Smooth muscle cell (in vitro differentiated cells): Measurements from ENCODE around the gene DMRTB1. TPM values are rescaled to one million over a fixed set of nuclear protein-coding genes. Genes with fewer than 3 reads are reported as not detected.

ENCODE experiments used
- DNase-seq: peaks from one replicate; lab custom pipeline; 2025; ENCODE audit not compliant: unreplicated experiment; lab: John Stamatoyannopoulos, UW
- H2AFZ ChIP-seq: fragments of 200-600 bp; sonication (generic); 2 replicates; pipeline ENCODE4 v1.6.0; 2016; ENCODE audit warnings: antibody characterized with exemption, low read depth, mild to moderate bottlenecking
- H3F3A ChIP-seq: fragments of 200-600 bp; sonication (generic); 2 replicates; pipeline ENCODE4 v1.6.0; 2017; ENCODE audit warnings: antibody characterized with exemption, low read depth
- H3K27ac ChIP-seq: fragments of 200-600 bp; sonication (generic); 2 replicates; pipeline ENCODE4 v1.5.1; 2016; ENCODE audit warnings: low read depth, mild to moderate bottlenecking
- H3K27me3 ChIP-seq: fragments of 200-600 bp; sonication (generic); 2 replicates; pipeline ENCODE4 v1.6.1; 2016; ENCODE audit warnings: low read depth, mild to moderate bottlenecking
- H3K36me3 ChIP-seq: fragments of 200-600 bp; sonication (generic); 2 replicates; pipeline ENCODE4 v1.5.1; 2016; ENCODE audit warnings: low read depth
- H3K4me1 ChIP-seq: fragments of 200-600 bp; sonication (generic); 2 replicates; pipeline ENCODE4 v1.5.1; 2016; ENCODE audit warnings: low read depth
- H3K4me2 ChIP-seq: fragments of 200-600 bp; sonication (generic); 2 replicates; pipeline ENCODE4 v1.6.0; 2016; ENCODE audit warnings: mild to moderate bottlenecking
- H3K4me3 ChIP-seq: fragments of 200-600 bp; sonication (generic); 2 replicates; pipeline ENCODE4 v1.5.1; 2016; ENCODE audit warnings: mild to moderate bottlenecking
- H3K79me2 ChIP-seq: fragments of 200-600 bp; sonication (generic); 2 replicates; pipeline ENCODE4 v1.6.0; 2016; ENCODE audit warnings: low read depth, mild to moderate bottlenecking
- H3K9ac ChIP-seq: fragments of 200-600 bp; sonication (generic); 2 replicates; pipeline ENCODE4 v1.6.0; 2016; ENCODE audit warnings: low read depth
- H3K9me3 ChIP-seq: fragments of 200-600 bp; sonication (generic); replicated peaks from 2 replicates; pipeline ENCODE4 v1.5.1; 2016; ENCODE audit warnings: low read depth
- H4K20me1 ChIP-seq: fragments of 200-600 bp; sonication (generic); 2 replicates; pipeline ENCODE4 v1.6.0; 2016; ENCODE audit warnings: low read depth
- CTCF ChIP-seq: fragments of 200-600 bp; sonication (generic); IDR thresholded peaks from 2 replicates; pipeline ENCODE4 v1.5.1; 2017; ENCODE audit warnings: borderline replicate concordance, mild to moderate bottlenecking, antibody characterized with exemption; ENCODE audit not compliant: insufficient read depth, poor library complexity, severe bottlenecking
- WGBS: methylation state at CpG from one replicate; pipeline ENCODE4 v1.1.7; 2016; ENCODE audit warnings: low lambda C conversion rate; 5-methylcytosine and 5-hydroxymethylcytosine counted together
- polyA plus RNA-seq: library from polyadenylated mRNA; unstranded; fragments of >200 nt; fragmentation: Nextera tagmentation; extraction: Ambion mirVana; gene quantifications from 2 replicates; pipeline ENCODE4 v1.2.1, GENCODE V29; 2016
- total RNA-seq: library from RNA; depleted of rRNA; stranded (reverse); fragments of >200 nt; gene quantifications from 2 replicates; pipeline ENCODE4 v1.2.3, GENCODE V29; 2014

Gene DMRTB1
- total and polyA plus RNA-seq, 2 experiments from 2014 or later, result not detected

- Histone ChIP-seq H3K4me2 (peak overlapping the region; percentile 59), H3K4me1 (peaks cover 20% of the 10 kb centered on the region), H3K9me3 (no peaks in the 10 kb centered on the region), H3K36me3 (no peaks in the 10 kb centered on the region), H3K27ac (no peak overlapping the region), H3K27me3 (no peaks in the 10 kb centered on the region), H2AFZ (no peak overlapping the region), H3K9ac (no peak overlapping the region), H3F3A (no peaks in the 10 kb centered on the region), H3K79me2 (no peaks in the 10 kb centered on the region), H4K20me1 (no peaks in the 10 kb centered on the region), H3K4me3 (no peak overlapping the region)
- WGBS, result 87% methylated on average over 20 of the region's 20 CpGs
- no peak for TF ChIP-seq CTCF
- no peak for DNase-seq
These were observed 40.3 kb downstream of the DMRTB1 start for GRCh38 chr1:53499257-53500203.

GRCh38 chr1:53500204-53501064 is 41.2 kb downstream of the DMRTB1 start:
- WGBS, result 48% methylated on average over 32 of the region's 34 CpGs
- peak; percentile 28 for DNase-seq
- TF ChIP-seq CTCF, result no peak
- Histone ChIP-seq H3K9ac (no peak overlapping the region), H3K4me3 (no peak overlapping the region), H3K27ac (no peak overlapping the region), H3K36me3 (no peaks in the 10 kb centered on the region), H2AFZ (no peak overlapping the region), H3K4me1 (peaks cover 20% of the 10 kb centered on the region), H3K4me2 (peak overlapping the region; percentile 59), H3K27me3 (no peaks in the 10 kb centered on the region), H3K9me3 (no peaks in the 10 kb centered on the region), H3F3A (no peaks in the 10 kb centered on the region), H4K20me1 (no peaks in the 10 kb centered on the region), H3K79me2 (no peaks in the 10 kb centered on the region)

- Histone ChIP-seq H4K20me1 (no peaks in the 10 kb centered on the region), H3F3A (no peaks in the 10 kb centered on the region), H3K9ac (no peak overlapping the region), H3K4me2 (no peak overlapping the region), H3K79me2 (no peaks in the 10 kb centered on the region), H3K9me3 (no peaks in the 10 kb centered on the region), H3K4me1 (peaks cover 20% of the 10 kb centered on the region), H3K4me3 (no peak overlapping the region), H3K27ac (no peak overlapping the region), H3K27me3 (no peaks in the 10 kb centered on the region), H2AFZ (no peak overlapping the region), H3K36me3 (no peaks in the 10 kb centered on the region)
- WGBS, result 73% methylated on average over 21 of the region's 21 CpGs
- no peak for DNase-seq
- TF ChIP-seq CTCF, result no peak
These were observed 42.1 kb downstream of the DMRTB1 start for GRCh38 chr1:53501065-53502005.
